Transverse colon (tissue), 4 donors: ENCODE data around the gene TULP1. TPM values are rescaled to one million over a fixed set of nuclear protein-coding genes. Genes with fewer than 3 reads are reported as not detected.

Source experiments
- DNase-seq: peaks from one replicate; pipeline ENCODE4 v3.0.0-alpha.2; 2019
- H3K27ac ChIP-seq, 4 donors: fragments of 200-600 bp; sonication (generic); 2 replicates each; pipeline ENCODE4 v1.5.1; 2016 to 2018; ENCODE audit warnings: inconsistent platforms in 4 of 4
- H3K27me3 ChIP-seq: fragments of 200-600 bp; sonication (generic); 2 replicates; pipeline ENCODE4 v1.5.1; 2017; ENCODE audit warnings: inconsistent platforms
- H3K36me3 ChIP-seq, 4 donors: fragments of 200-600 bp; sonication (generic); 2 replicates each; pipeline ENCODE4 v1.5.1; 2017 to 2019; ENCODE audit warnings: inconsistent platforms in 4 of 4
- H3K4me1 ChIP-seq, 4 donors: fragments of 200-600 bp; sonication (generic); 2 replicates each; pipeline ENCODE4 v1.5.1; 2017 to 2020; ENCODE audit warnings: inconsistent platforms in 4 of 4
- H3K4me3 ChIP-seq, 4 donors: fragments of 200-600 bp; sonication (generic); 1 replicate in 1 of 4; 2 replicates in 3 of 4; pipeline versions ENCODE4 v1.5.1 to v1.6.1; 2017 to 2019; ENCODE audit warnings: inconsistent platforms in 4 of 4
- H3K9me3 ChIP-seq, 2 donors: fragments of 200-600 bp; sonication (generic); 2 replicates each; pipeline ENCODE4 v1.5.1; 2017 to 2019; ENCODE audit warnings: inconsistent platforms in 2 of 2
- CTCF ChIP-seq, 5 experiments: fragments of 200-600 bp in 3 of 5; fragments of 450-650 bp in 2 of 5; sonication (generic) in 3 of 5; IDR thresholded peaks; 1 replicate in 2 of 5; 2 replicates in 3 of 5; pipeline ENCODE4 v1.5.1; 2016 to 2017; ENCODE audit warnings: antibody characterized with exemption in 5 of 5, inconsistent platforms in 3 of 5, mild to moderate bottlenecking in 2 of 5, moderate library complexity in 1 of 5
- EP300 ChIP-seq: sonication (generic); formaldehyde crosslinking; IDR thresholded peaks from one replicate; pipeline ENCODE4 v1.6.1; 2017; ENCODE audit warnings: antibody characterized with exemption, low read depth
- POLR2A ChIP-seq: fragments of 450-650 bp; IDR thresholded peaks from one replicate; pipeline ENCODE4 v1.6.1; 2016; ENCODE audit warnings: antibody characterized with exemption, mild to moderate bottlenecking, moderate library complexity
- POLR2AphosphoS5 ChIP-seq, 3 donors: sonication (generic); formaldehyde crosslinking; IDR thresholded peaks; one replicate each; pipeline ENCODE4 v1.6.1; 2016; ENCODE audit warnings: antibody characterized with exemption in 3 of 3
- WGBS, 2 donors: methylation state at CpG; one replicate each; pipeline ENCODE4 v1.1.5; 2018; ENCODE audit warnings: low coverage in 1 of 2; 5-methylcytosine and 5-hydroxymethylcytosine counted together
- in situ Hi-C, 4 donors: fragments of 200-750 bp; cut with MboI; loops; one replicate each; pipeline versions ENCODE4 v1.15.0 to v1.15.1; 2017; ENCODE audit warnings: low sequenced_read_pairs in 3 of 4, low pct_ligation_motif_present in 1 of 4, low pct_unique_long_range_greater_than_20kb in 1 of 4
- intact Hi-C: fragments of 100-400 bp; cut with DNase I; formaldehyde crosslinking; loops from one replicate; pipeline ENCODE4 v1.15.1; 2023; ENCODE audit warnings: low total_unique reads
- total RNA-seq, 4 donors: library from RNA; depleted of rRNA; stranded (reverse); fragments of >200 nt; gene quantifications; one replicate each; pipeline ENCODE4 v1.1.0, GENCODE V29; 2016

The TULP1 gene
- total RNA-seq, 4 donors from 2014 or later = not detected

GRCh38 chr6:35532126-35532525 lies 19.4 kb upstream of the TULP1 start:
- intact Hi-C loops = no loop called here
- TF ChIP-seq EP300 (no peak), CTCF (IDR thresholded peaks at IDR 0.05) (no peak), POLR2AphosphoS5 (IDR thresholded peaks at IDR 0.05) (no peak), POLR2A (no peak)

GRCh38 chr6:35524380-35525020 lies 11.8 kb upstream of the TULP1 start:
- in situ Hi-C loops (loop anchor here in 3 of 4 donors (5.0 kb wide), 2 partner anchors 213 to 218 kb away; partner anchors contain the start of gene ARMC12 (in 2 of the 3)), intact Hi-C loops (no loop called here)
- Histone ChIP-seq H3K4me3 (no peak overlapping the region), H3K9me3 (no peaks in the 10 kb centered on the region), H3K4me1 (peaks cover 0 to 4% (median 0%) of the 10 kb centered on the region in 4 donors), H3K27ac (no peak overlapping the region), H3K36me3 (no peaks in the 10 kb centered on the region), H3K27me3 (no peaks in the 10 kb centered on the region)
- DNase-seq = no peak
- no peak for TF ChIP-seq POLR2A
- TF ChIP-seq CTCF (IDR thresholded peaks at IDR 0.05) = no peak
- TF ChIP-seq POLR2AphosphoS5 (IDR thresholded peaks at IDR 0.05) = no peak
- WGBS, 2 donors = 87 to 90% methylated on average over 3 of the region's 3 CpGs

More at GRCh38 chr6:35532126-35532525, 19.4 kb upstream of the TULP1 start:
- Histone ChIP-seq H3K4me1 (peaks cover 0 to 4% (median 0%) of the 10 kb centered on the region in 4 donors), H3K27ac (no peak overlapping the region), H3K27me3 (no peaks in the 10 kb centered on the region), H3K4me3 (no peak overlapping the region), H3K9me3 (no peaks in the 10 kb centered on the region), H3K36me3 (no peaks in the 10 kb centered on the region)
- WGBS, 2 donors = 79 to 88% methylated on average over 3 to 4 of the region's 4 CpGs
- no peak for DNase-seq
- in situ Hi-C loops = no loop called here

DNA sequence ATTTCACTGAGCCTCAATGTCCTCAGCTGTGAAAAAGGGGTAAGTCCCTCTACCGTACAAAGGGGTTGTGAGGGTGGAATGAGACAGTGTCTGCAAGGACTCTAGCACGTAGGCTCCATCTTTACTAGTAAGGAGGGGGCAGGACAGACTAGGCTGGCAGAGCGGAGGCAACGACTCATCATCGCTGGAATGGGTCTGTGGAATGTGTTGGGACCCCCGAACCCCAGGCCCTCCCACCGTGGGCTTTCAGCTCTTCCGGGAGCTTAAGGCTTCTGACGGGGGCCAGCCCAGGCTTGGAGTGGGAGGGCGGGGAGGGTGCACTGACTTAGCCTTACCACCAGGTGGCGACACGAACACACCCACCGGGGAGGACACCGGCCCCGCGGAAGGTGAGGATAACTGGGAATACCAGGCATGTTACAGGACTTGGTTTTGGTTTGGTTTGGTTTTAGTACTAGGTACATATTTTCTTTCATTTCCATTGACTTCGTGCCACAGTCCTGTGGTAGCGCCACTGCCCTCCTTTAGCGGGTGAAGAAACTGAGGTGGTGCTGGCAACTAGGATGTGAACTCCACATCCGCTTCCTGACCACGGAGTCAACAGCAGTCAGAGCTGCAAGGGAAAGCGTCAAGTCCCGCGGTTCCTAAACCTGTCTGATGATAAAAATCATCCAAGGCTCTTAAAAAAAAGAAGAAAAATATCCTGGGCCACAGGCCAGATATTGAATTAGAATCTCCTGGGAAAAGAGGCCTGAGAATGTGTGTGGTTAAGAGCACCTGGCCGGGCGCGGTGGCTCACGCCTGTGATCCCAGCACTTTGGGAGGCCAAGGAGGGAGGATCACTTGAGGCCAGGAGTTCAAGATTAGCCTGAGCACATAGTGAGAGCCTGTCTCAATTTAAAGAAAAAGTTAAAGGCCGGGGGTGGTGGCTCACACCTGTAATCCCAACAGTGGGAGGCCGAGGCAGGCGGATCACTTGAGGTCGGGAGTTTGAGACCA lies 10.3 kb upstream of the TULP1 start:
- intact Hi-C loops = no loop called here
- H3K36me3 ChIP-seq = no peaks in the 10 kb centered on the region
- no peak overlapping the region for H3K27ac ChIP-seq
- H3K27me3 ChIP-seq = no peaks in the 10 kb centered on the region
- H3K4me3 ChIP-seq = no peak overlapping the region
- peak; percentile 74 for DNase-seq
- 35 to 60% methylated on average over 16 to 32 of the region's 32 CpGs for WGBS, 2 donors
- no peaks in the 10 kb centered on the region for H3K9me3 ChIP-seq
- TF ChIP-seq POLR2A (no peak), CTCF (IDR thresholded peaks at IDR 0.05) (peak; percentile 93 to 99 (median 99))
- peaks cover 0 to 4% (median 0%) of the 10 kb centered on the region in 4 donors for H3K4me1 ChIP-seq
- in situ Hi-C loops = loop anchor here in 3 of 4 donors (5.0 kb wide), 2 partner anchors 214 to 219 kb away; partner anchors contain the start of gene ARMC12 (in 2 of the 3)

- intact Hi-C loops = no loop called here
- Histone ChIP-seq H3K4me3 (no peak overlapping the region), H3K27ac (no peak overlapping the region), H3K4me1 (peaks cover 0 to 4% (median 0%) of the 10 kb centered on the region in 4 donors), H3K9me3 (no peaks in the 10 kb centered on the region), H3K36me3 (no peaks in the 10 kb centered on the region), H3K27me3 (no peaks in the 10 kb centered on the region)
- TF ChIP-seq POLR2AphosphoS5 (IDR thresholded peaks at IDR 0.05) (no peak), POLR2A (no peak), CTCF (IDR thresholded peaks at IDR 0.05) (no peak), EP300 (no peak)
- in situ Hi-C loops = loop anchor here in 3 of 4 donors (5.0 kb wide), 2 partner anchors 215 to 220 kb away; partner anchors contain the start of gene ARMC12 (in 2 of the 3)
- 68 to 94% methylated on average over 3 to 11 of the region's 12 CpGs for WGBS, 2 donors
- no peak for DNase-seq
Observed at GRCh38 chr6:35522151-35522550, 9.5 kb upstream of the TULP1 start.
